ENCODE data around the gene PRUNE2. TPM values are rescaled to one million over a fixed set of nuclear protein-coding genes. Genes with fewer than 3 reads are reported as not detected.

Gene PRUNE2
- polyA plus RNA-seq, 3 donors: 0.72 to 1.8 (median 1.5) TPM

- H3K27ac ChIP-seq (ENCODE audit: low read depth in 1 of 2, low read length in 2 of 2): no peak overlapping the region
- no peak overlapping the region for H3K9ac ChIP-seq (ENCODE audit: insufficient read depth, low read length, poor library complexity, severe bottlenecking)
- H3K27ac Mint-ChIP-seq: peak overlapping the region in 2 of 7 donors; percentile 21 to 55
- H3K4me1 Mint-ChIP-seq: peaks cover 9% of the 10 kb centered on the region
- no peaks in the 10 kb centered on the region for H3K36me3 ChIP-seq (replicated peaks in 1 of 2; ENCODE audit: control insufficient read depth in 1 of 2, insufficient read depth in 2 of 2, low read length in 2 of 2)
- no peaks in the 10 kb centered on the region for H3K79me2 ChIP-seq (ENCODE audit: insufficient read depth, low read length)
- no peak for TF ChIP-seq CTCF (IDR thresholded peaks at IDR 0.05)
- H4K20me1 ChIP-seq (ENCODE audit: insufficient read depth, low read length): no peaks in the 10 kb centered on the region
- H3K4me3 Mint-ChIP-seq: no peak overlapping the region
- intact Hi-C loops (cut with micrococcal nuclease): no loop called here
- no peaks in the 10 kb centered on the region for H3K27me3 ChIP-seq (ENCODE audit: control insufficient read depth in 2 of 2, insufficient read depth in 2 of 2, low read length in 2 of 2)
- WGBS (ENCODE audit: insufficient coverage): no CpG with 5 or more reads among the region's 10 CpGs
- no peak overlapping the region for H2AFZ ChIP-seq (ENCODE audit: insufficient read depth, low read depth, low read length, poor library complexity, severe bottlenecking)
- H3K27me3 Mint-ChIP-seq (ENCODE audit: low read depth in 3 of 3): no peaks in the 10 kb centered on the region
- no peak overlapping the region for H3K4me2 ChIP-seq (replicated peaks; ENCODE audit: extremely low read depth, low read length, poor library complexity, severe bottlenecking)
- no peaks in the 10 kb centered on the region for H3K4me1 ChIP-seq (ENCODE audit: control insufficient read depth in 1 of 2, insufficient read depth in 2 of 2, low read length in 2 of 2)
- H3K36me3 Mint-ChIP-seq: peaks cover 0 to 4% of the 10 kb centered on the region in 2 donors
- DNase-seq: no peak
- no peaks in the 10 kb centered on the region for H3K9me3 ChIP-seq (replicated peaks in 1 of 2; ENCODE audit: control insufficient read depth in 1 of 2, insufficient read depth in 1 of 2, low read length in 2 of 2)
- H3K4me3 ChIP-seq (replicated peaks in 1 of 3; ENCODE audit: low read depth in 2 of 3, low read length in 3 of 3): no peak overlapping the region
- H3K9me3 Mint-ChIP-seq: peaks cover 0 to 9% (median 2%) of the 10 kb centered on the region in 7 donors
Measured at GRCh38 chr9:76680716-76681425, 225.0 kb downstream of the PRUNE2 start.

GRCh38 chr9:76677481-76678055 is 228.3 kb downstream of the PRUNE2 start:
- H3K4me3 ChIP-seq (replicated peaks in 1 of 3; ENCODE audit: low read depth in 2 of 3, low read length in 3 of 3): no peak overlapping the region
- H3K27me3 ChIP-seq (ENCODE audit: control insufficient read depth in 2 of 2, insufficient read depth in 2 of 2, low read length in 2 of 2): no peaks in the 10 kb centered on the region
- intact Hi-C loops (cut with micrococcal nuclease): no loop called here
- H3K4me1 ChIP-seq (ENCODE audit: control insufficient read depth in 1 of 2, insufficient read depth in 2 of 2, low read length in 2 of 2): no peaks in the 10 kb centered on the region
- H3K36me3 ChIP-seq (replicated peaks in 1 of 2; ENCODE audit: control insufficient read depth in 1 of 2, insufficient read depth in 2 of 2, low read length in 2 of 2): no peaks in the 10 kb centered on the region
- Mint-ChIP-seq H3K36me3 (no peaks in the 10 kb centered on the region), H3K9me3 (peaks cover 0 to 7% (median 0%) of the 10 kb centered on the region in 7 donors), H3K27me3 (ENCODE audit: low read depth in 3 of 3) (no peaks in the 10 kb centered on the region), H3K4me3 (no peak overlapping the region), H3K4me1 (peaks cover 7% of the 10 kb centered on the region), H3K27ac (no peak overlapping the region)
- DNase-seq: no peak
- no peaks in the 10 kb centered on the region for H3K79me2 ChIP-seq (ENCODE audit: insufficient read depth, low read length)
- 96% methylated on average over 9 of the region's 15 CpGs for WGBS (ENCODE audit: insufficient coverage)
- H3K9me3 ChIP-seq (replicated peaks in 1 of 2; ENCODE audit: control insufficient read depth in 1 of 2, insufficient read depth in 1 of 2, low read length in 2 of 2): no peaks in the 10 kb centered on the region
- no peak overlapping the region for H3K27ac ChIP-seq (ENCODE audit: low read depth in 1 of 2, low read length in 2 of 2)
- no peak for TF ChIP-seq CTCF (IDR thresholded peaks at IDR 0.05)
- H3K9ac ChIP-seq (ENCODE audit: insufficient read depth, low read length, poor library complexity, severe bottlenecking): no peak overlapping the region
- no peak overlapping the region for H3K4me2 ChIP-seq (replicated peaks; ENCODE audit: extremely low read depth, low read length, poor library complexity, severe bottlenecking)
- no peaks in the 10 kb centered on the region for H4K20me1 ChIP-seq (ENCODE audit: insufficient read depth, low read length)
- H2AFZ ChIP-seq (ENCODE audit: insufficient read depth, low read depth, low read length, poor library complexity, severe bottlenecking): no peak overlapping the region

Measured in CD14-positive monocyte (primary cell).